Mesenchymal stem cell (in vitro differentiated cells and primary cell): ENCODE results near the gene TAS2R5.
"Not testable (repeated sequence)": the region's sequence is repeated elsewhere in the genome, so short reads cannot be mapped to it uniquely, and the experiment has no call there.

ENCODE experiments used
- DNase-seq: peaks from one replicate; pipeline ENCODE4 v3.0.0-alpha.2; 2013
- H2AFZ ChIP-seq: one replicate; pipeline ENCODE4 v1.6.1; 2013; ENCODE audit warnings: low read depth, mild to moderate bottlenecking, control low read depth, inconsistent platforms, low read length, moderate library complexity
- H2AK5ac ChIP-seq: 2 replicates; pipeline ENCODE4 v1.6.1; 2013; ENCODE audit warnings: low read length, moderate library complexity, mild to moderate bottlenecking, inconsistent platforms; ENCODE audit not compliant: severe bottlenecking
- H2BK120ac ChIP-seq: one replicate; pipeline ENCODE4 v1.6.1; 2013; ENCODE audit warnings: low read depth, mild to moderate bottlenecking, inconsistent platforms, low read length, moderate library complexity
- H2BK12ac ChIP-seq, 2 experiments: one replicate each; pipeline ENCODE4 v1.6.1; 2013; ENCODE audit warnings: inconsistent platforms in 2 of 2, low read length in 2 of 2, mild to moderate bottlenecking in 2 of 2, moderate library complexity in 2 of 2, control low read depth in 1 of 2
- H2BK15ac ChIP-seq: one replicate; pipeline ENCODE4 v1.6.1; 2013; ENCODE audit warnings: mild to moderate bottlenecking, low read depth, inconsistent platforms; ENCODE audit not compliant: poor library complexity, severe bottlenecking
- H2BK5ac ChIP-seq: 2 replicates; pipeline ENCODE4 v1.6.1; 2013; ENCODE audit warnings: low read depth, mild to moderate bottlenecking, low read length, control low read depth, inconsistent platforms; ENCODE audit not compliant: poor library complexity, severe bottlenecking
- H3K14ac ChIP-seq, 2 experiments: one replicate each; pipeline ENCODE4 v1.6.1; 2013; ENCODE audit warnings: inconsistent platforms in 2 of 2, low read length in 2 of 2, control low read depth in 1 of 2, mild to moderate bottlenecking in 1 of 2, moderate library complexity in 1 of 2
- H3K18ac ChIP-seq, 2 experiments: one replicate each; pipeline ENCODE4 v1.6.1; 2013; ENCODE audit warnings: inconsistent platforms in 2 of 2, low read length in 2 of 2, control low read depth in 1 of 2, low read depth in 1 of 2, mild to moderate bottlenecking in 1 of 2
- H3K23ac ChIP-seq, 2 experiments: one replicate each; pipeline ENCODE4 v1.6.1; 2013; ENCODE audit warnings: inconsistent platforms in 2 of 2, low read length in 2 of 2, mild to moderate bottlenecking in 2 of 2, moderate library complexity in 2 of 2, control low read depth in 1 of 2
- H3K27ac ChIP-seq: 2 replicates; pipeline ENCODE4 v1.5.1; 2013; ENCODE audit warnings: mild to moderate bottlenecking, moderate library complexity, low read length, control low read depth, inconsistent platforms; ENCODE audit not compliant: poor library complexity, severe bottlenecking
- H3K27me3 ChIP-seq, 2 experiments: 2 replicates each; pipeline versions ENCODE4 v1.6.1 to v1.7.0; 2013; ENCODE audit warnings: low read length in 2 of 2, mild to moderate bottlenecking in 2 of 2, moderate library complexity in 2 of 2, control low read depth in 1 of 2, inconsistent platforms in 1 of 2; ENCODE audit not compliant: control insufficient read depth in 1 of 2, insufficient read depth in 1 of 2
- H3K36me3 ChIP-seq, 2 experiments: 2 replicates each; pipeline versions ENCODE4 v1.6.1 to v1.7.0; 2013; ENCODE audit warnings: low read length in 2 of 2, control low read depth in 1 of 2, inconsistent platforms in 1 of 2, low read depth in 1 of 2, mild to moderate bottlenecking in 1 of 2; ENCODE audit not compliant: insufficient read depth in 2 of 2, control insufficient read depth in 1 of 2
- H3K4ac ChIP-seq, 2 experiments: one replicate each; pipeline ENCODE4 v1.6.1; 2013; ENCODE audit warnings: inconsistent platforms in 2 of 2, low read length in 2 of 2, mild to moderate bottlenecking in 2 of 2, moderate library complexity in 2 of 2, control low read depth in 1 of 2, low read depth in 1 of 2
- H3K4me1 ChIP-seq: 2 replicates; pipeline ENCODE4 v1.6.1; 2013; ENCODE audit warnings: low read depth, low read length, control low read depth; ENCODE audit not compliant: control insufficient read depth, insufficient read depth
- H3K4me2 ChIP-seq: 2 replicates; pipeline ENCODE4 v1.6.1; 2013; ENCODE audit warnings: low read length, mild to moderate bottlenecking, inconsistent platforms; ENCODE audit not compliant: poor library complexity, severe bottlenecking
- H3K4me3 ChIP-seq, 2 experiments: 2 replicates each; pipeline versions ENCODE4 v1.5.1 to v1.7.0; 2013; ENCODE audit warnings: low read length in 2 of 2, mild to moderate bottlenecking in 2 of 2, control low read depth in 1 of 2, low read depth in 1 of 2; ENCODE audit not compliant: insufficient read depth in 1 of 2
- H3K79me1 ChIP-seq: replicated peaks from 2 replicates; pipeline ENCODE4 v1.6.1; 2013; ENCODE audit warnings: mild to moderate bottlenecking, control low read depth, low read length, inconsistent platforms; ENCODE audit not compliant: poor library complexity, severe bottlenecking
- H3K9ac ChIP-seq: 2 replicates; pipeline ENCODE4 v1.7.0; 2013; ENCODE audit warnings: mild to moderate bottlenecking, low read length, moderate library complexity
- H3K9me3 ChIP-seq: 2 replicates; pipeline ENCODE4 v1.7.0; 2013; ENCODE audit warnings: mild to moderate bottlenecking, low read length; ENCODE audit not compliant: control insufficient read depth
- H4K8ac ChIP-seq: one replicate; pipeline ENCODE4 v1.6.1; 2013; ENCODE audit warnings: inconsistent platforms, mild to moderate bottlenecking, low read length, moderate library complexity
- H4K91ac ChIP-seq: one replicate; pipeline ENCODE4 v1.6.1; 2013; ENCODE audit warnings: mild to moderate bottlenecking, low read length, inconsistent platforms
- WGBS: methylation state at CpG from one replicate; pipeline ENCODE4 v1.1.7; 2013; ENCODE audit warnings: mixed read lengths; 5-methylcytosine and 5-hydroxymethylcytosine counted together

The TAS2R5 gene

DNA sequence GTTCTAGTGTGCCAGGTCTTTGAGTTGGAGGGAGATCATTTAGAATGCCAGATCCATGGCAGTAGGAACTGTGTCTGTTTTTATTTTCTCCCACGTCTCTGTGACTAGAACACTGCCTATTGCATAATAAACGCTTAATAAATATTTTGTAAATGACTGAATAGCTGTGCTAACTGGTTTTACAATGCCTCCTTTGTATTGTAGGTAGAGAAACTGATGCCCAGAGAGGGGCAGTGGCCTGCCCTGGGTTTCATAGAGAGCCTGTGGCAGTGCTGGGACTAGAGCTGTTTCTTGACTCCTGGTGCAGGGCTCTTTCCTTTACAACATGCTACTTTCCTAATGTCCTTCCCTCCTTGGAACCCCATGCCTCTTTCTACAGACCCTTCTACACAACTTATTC is 2.5 kb downstream of the TAS2R5 start:
- H2BK120ac ChIP-seq, result no peak overlapping the region
- no peak overlapping the region for H3K18ac ChIP-seq
- H3K4me2 ChIP-seq, result no peak overlapping the region
- no peak overlapping the region for H3K9ac ChIP-seq
- H4K8ac ChIP-seq, result no peak overlapping the region
- H3K14ac ChIP-seq, result no peak overlapping the region
- no peak overlapping the region for H4K91ac ChIP-seq
- no peak overlapping the region for H2BK15ac ChIP-seq
- H2AFZ ChIP-seq, result no peak overlapping the region
- no peak overlapping the region for H3K23ac ChIP-seq
- WGBS, result no CpG with 5 or more reads among the region's 2 CpGs
- no peaks in the 10 kb centered on the region for H3K4me1 ChIP-seq
- H3K36me3 ChIP-seq, result peaks cover 13 to 23% of the 10 kb centered on the region in 2 experiments
- no peak overlapping the region for H3K4me3 ChIP-seq
- H2BK5ac ChIP-seq, result no peak overlapping the region
- no peak overlapping the region for H3K4ac ChIP-seq
- H3K27me3 ChIP-seq, result no peaks in the 10 kb centered on the region
- no peak overlapping the region for H2BK12ac ChIP-seq
- no peak for DNase-seq
- H2AK5ac ChIP-seq, result no peak overlapping the region
- H3K79me1 ChIP-seq, result peaks cover 2% of the 10 kb centered on the region
- no peaks in the 10 kb centered on the region for H3K9me3 ChIP-seq
- H3K27ac ChIP-seq, result no peak overlapping the region

DNA sequence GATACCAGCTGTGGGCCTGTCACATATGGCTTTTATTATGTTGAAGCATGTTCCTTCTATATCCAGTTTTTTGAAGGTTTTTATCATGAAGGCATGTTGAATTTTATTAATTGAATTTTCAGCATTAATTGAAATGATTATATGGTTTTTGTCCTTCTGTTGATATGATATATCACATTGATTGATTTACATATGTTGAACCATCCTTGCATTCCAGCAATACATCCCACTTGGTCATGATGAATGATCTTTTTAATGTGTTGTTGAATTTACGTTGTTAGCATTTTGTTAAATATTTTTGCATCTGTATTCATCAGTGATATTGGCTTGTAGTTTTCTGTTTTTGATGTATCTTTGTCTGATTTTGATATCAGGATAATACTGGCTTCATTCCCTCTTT is 30.1 kb downstream of the TAS2R5 start:
- Histone ChIP-seq H3K14ac (no peak overlapping the region), H3K4me1 (no peaks in the 10 kb centered on the region), H3K27ac (no peak overlapping the region), H3K18ac (no peak overlapping the region), H3K4ac (no peak overlapping the region), H2BK5ac (no peak overlapping the region), H4K91ac (no peak overlapping the region), H2BK12ac (no peak overlapping the region), H3K23ac (no peak overlapping the region), H4K8ac (no peak overlapping the region), H3K4me3 (no peak overlapping the region), H3K9ac (no peak overlapping the region), H2BK15ac (no peak overlapping the region), H3K36me3 (no peaks in the 10 kb centered on the region), H2AFZ (no peak overlapping the region), H2AK5ac (no peak overlapping the region), H3K79me1 (no peaks in the 10 kb centered on the region), H2BK120ac (no peak overlapping the region), H3K9me3 (peaks cover 49% of the 10 kb centered on the region), H3K27me3 (no peaks in the 10 kb centered on the region), H3K4me2 (no peak overlapping the region)
- DNase-seq, result no peak
- 83% methylated on average over 1 of the region's 1 CpG for WGBS

DNA sequence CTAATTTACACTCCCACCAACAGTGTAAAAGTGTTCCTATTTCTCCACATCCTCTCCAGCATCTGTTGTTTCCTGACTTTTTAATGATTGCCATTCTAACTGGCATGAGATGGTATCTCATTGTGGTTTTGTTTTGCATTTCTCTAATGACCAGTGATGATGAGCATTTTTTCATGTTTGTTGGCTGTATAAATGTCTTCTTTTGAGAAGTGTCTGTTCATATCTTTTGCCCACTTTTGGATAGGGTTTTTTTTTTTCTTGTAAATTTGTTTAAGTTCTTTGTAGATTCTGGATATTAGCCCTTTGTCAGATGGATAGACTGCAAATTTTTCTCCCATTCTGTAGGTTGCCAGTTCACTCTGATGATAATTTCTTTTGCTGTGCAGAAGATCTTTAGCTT is 32.4 kb downstream of the TAS2R5 start:
- not testable (repeated sequence) for H3K27me3 ChIP-seq, H3K18ac ChIP-seq, H2AFZ ChIP-seq

DNA sequence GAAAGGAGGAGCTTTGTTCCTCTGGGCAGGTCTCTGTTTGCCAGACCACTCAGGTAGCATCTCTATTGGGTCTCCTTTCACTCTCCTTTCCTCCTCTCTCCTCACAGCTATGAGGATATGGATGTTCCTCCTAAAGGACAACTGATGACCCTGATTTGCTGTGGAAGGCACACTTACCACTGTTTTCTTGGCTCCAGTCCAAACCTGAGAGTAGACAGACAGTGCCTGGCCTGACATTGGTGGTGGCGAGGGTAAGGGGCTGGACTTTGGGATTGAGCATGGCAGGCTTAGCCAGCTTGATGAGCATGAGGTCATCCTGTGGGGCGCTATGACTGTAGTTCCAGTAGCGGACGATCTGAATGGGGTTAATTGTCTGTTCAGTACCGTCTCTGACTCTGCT is 47.7 kb downstream of the TAS2R5 start:
- Histone ChIP-seq H2BK12ac (no peak overlapping the region), H3K18ac (no peak overlapping the region), H3K9ac (no peak overlapping the region), H2AK5ac (no peak overlapping the region), H4K8ac (no peak overlapping the region), H3K36me3 (no peaks in the 10 kb centered on the region), H3K9me3 (peaks cover 24% of the 10 kb centered on the region), H2BK120ac (no peak overlapping the region), H3K4me2 (no peak overlapping the region), H3K27me3 (no peaks in the 10 kb centered on the region), H3K14ac (no peak overlapping the region), H3K4me1 (no peaks in the 10 kb centered on the region), H3K4ac (no peak overlapping the region), H3K79me1 (no peaks in the 10 kb centered on the region), H3K23ac (no peak overlapping the region), H3K27ac (no peak overlapping the region), H4K91ac (no peak overlapping the region), H2BK15ac (no peak overlapping the region), H2BK5ac (no peak overlapping the region), H2AFZ (no peak overlapping the region), H3K4me3 (no peak overlapping the region)
- DNase-seq, result no peak
- 73% methylated on average over 1 of the region's 5 CpGs for WGBS

More for the DNA sequence above, 32.4 kb downstream of the TAS2R5 start:
- not testable (repeated sequence) for H3K4me2 ChIP-seq, H3K23ac ChIP-seq, H4K91ac ChIP-seq, H2AK5ac ChIP-seq, H3K14ac ChIP-seq, H2BK15ac ChIP-seq, H2BK12ac ChIP-seq, H4K8ac ChIP-seq, H2BK5ac ChIP-seq, H3K36me3 ChIP-seq, H3K27ac ChIP-seq, H3K79me1 ChIP-seq, H3K4ac ChIP-seq, H3K4me1 ChIP-seq, H3K4me3 ChIP-seq, DNase-seq, H3K9ac ChIP-seq, H2BK120ac ChIP-seq
- peaks cover 43% of the 10 kb centered on the region for H3K9me3 ChIP-seq
